Adipose tissue (tissue), 3 donors: Measurements from ENCODE around the gene SNRK. TPM values are rescaled to one million over a fixed set of nuclear protein-coding genes. Genes with fewer than 3 reads are reported as not detected.

Experiments used
- H3K27ac ChIP-seq: one replicate; pipeline ENCODE4 v1.5.1; 2013; ENCODE audit warnings: low read depth, low read length
- WGBS, 3 donors: extraction: QIAGEN DNeasy Blood & Tissue Kit; methylation state at CpG; one replicate each; pipeline ENCODE4 v1.1.7; 2013; 5-methylcytosine and 5-hydroxymethylcytosine counted together
- polyA plus RNA-seq, 3 donors: library from polyadenylated mRNA; stranded (reverse); fragments of 200-250 nt; gene quantifications; one replicate each; pipeline ENCODE4 v1.2.3, GENCODE V29; 2013
- donor health status: healthy with polysubstance abuse.
- donor health status: Bipolar disorder and iron deficiency.
- donor health status: healthy.

SNRK gene
- polyA plus RNA-seq, 3 donors, result 9.3 to 19.4 (median 16.2) TPM

DNA sequence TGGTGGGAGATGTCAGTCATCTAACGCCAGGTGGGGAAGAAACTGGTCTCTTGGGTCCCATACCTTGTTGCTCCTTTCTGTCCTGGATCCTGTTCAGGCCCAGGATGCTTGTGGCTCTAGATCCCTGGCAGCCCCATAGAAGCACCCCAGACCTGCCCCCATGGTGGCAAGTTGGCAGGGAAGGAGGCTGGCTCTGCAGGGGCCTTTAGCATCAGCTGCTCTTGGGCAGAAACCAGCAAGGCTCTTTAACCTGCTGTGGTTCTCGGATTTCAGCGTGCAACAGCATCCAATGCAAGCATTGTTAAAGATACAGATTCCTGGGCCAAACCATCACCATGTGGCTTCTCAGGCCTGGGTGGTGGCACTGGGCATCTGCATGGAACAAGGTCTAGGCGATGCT is 75.8 kb downstream of the SNRK start:
- H3K27ac ChIP-seq, result no peak overlapping the region
- 92 to 97% (median 95%) methylated on average over 4 of the region's 4 CpGs for WGBS, 3 donors

DNA sequence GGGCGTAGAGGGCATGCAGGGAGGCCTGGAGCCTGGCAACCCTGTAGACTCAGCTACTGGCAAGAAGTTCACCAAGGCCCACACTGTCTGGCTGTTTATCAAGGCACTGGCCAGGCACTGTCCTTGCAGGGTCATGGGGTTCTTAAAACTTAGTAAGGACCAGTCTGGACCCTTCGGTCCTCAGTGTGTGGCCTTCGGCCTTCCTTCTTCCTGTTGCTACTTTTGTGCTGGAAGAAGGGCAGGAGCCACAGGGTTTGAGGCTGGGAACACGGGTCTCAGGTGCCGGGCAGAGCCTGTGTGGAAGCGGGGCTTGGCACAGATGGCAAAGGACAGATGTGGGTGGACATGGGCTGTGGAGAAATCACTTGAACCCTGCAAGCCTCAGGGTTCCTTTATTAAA is 76.6 kb downstream of the SNRK start:
- WGBS, 3 donors, result 94 to 97% (median 95%) methylated on average over 6 of the region's 6 CpGs

DNA sequence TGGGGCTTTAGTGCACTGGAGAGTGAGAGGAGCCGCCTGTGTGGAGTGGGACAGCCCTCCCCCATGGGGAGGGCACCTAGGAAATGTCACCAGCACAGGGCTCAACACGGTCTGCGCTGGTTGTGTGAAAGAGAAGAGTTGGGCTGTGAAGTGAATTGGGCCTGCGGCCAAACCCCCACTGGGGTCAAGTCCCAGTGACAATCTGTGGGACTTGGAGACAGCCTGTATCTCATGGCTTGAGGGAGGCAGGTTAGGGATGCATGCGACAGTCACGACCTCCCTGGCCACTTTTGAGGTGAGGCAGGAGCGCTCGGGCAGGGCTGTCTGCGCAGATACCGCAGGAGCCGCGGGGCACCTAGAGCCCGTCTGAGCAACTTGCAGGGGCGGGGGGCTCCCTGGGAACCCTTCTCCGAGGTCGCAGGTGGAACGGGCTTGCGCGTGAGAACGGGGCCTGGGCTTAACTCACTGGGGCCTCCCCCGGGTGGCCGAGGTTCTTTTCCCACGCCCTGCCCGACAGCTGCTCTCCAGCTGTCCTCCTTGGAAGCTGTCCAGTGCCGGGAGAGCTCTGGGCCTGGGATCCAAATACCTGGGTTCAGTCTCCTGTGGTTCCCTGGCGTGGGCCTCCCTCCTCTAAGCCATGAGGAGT is 77.4 kb downstream of the SNRK start:
- 77 to 81% (median 80%) methylated on average over 25 to 26 of the region's 26 CpGs for WGBS, 3 donors
- H3K27ac ChIP-seq, result no peak overlapping the region

More for the DNA sequence above, 76.6 kb downstream of the SNRK start:
- H3K27ac ChIP-seq, result no peak overlapping the region

DNA sequence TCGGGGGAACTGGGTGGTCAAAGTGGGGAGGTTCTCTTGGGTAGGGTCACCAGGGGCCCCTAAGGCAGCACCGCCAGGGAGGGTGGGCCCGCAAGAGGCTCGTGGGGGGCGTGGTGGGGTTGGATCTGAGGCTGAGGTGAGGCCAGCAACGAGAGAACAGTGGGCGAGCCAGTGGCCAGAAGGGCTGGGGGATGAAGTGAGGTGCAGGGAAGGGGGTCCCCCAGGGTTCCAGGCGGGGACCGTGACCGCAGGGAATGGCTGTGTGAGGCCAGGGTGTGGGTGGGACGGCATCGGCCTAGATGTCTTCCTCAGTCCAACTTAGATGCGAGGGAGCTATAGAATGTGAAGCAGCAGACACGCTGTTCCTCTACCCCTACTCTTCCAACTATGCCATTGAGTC is 78.2 kb downstream of the SNRK start:
- 98 to 99% (median 99%) methylated on average over 14 of the region's 14 CpGs for WGBS, 3 donors

DNA sequence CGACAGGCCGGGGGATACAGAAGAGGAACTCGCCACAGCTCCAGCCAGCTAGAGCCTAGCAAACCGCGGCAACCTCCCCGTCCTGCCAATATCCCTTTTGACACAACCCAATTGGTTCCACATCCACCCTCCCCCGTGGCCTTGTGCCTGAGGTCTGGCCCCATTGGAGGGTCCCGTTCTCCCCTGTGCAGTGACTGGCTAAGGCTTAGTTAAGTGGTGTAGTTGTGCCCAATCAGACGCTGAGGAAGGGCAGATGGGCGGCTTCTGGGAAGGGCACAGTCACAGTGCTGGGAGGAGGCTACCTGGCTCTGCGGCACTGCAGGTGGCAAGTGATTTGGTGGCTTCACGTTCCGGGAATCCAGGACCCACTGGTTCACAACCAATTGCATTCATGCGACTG is 78.6 kb downstream of the SNRK start:
- 96% methylated on average over 14 of the region's 14 CpGs for WGBS, 3 donors
- H3K27ac ChIP-seq, result no peak overlapping the region

More for the DNA sequence above, 78.2 kb downstream of the SNRK start:
- H3K27ac ChIP-seq, result no peak overlapping the region

DNA sequence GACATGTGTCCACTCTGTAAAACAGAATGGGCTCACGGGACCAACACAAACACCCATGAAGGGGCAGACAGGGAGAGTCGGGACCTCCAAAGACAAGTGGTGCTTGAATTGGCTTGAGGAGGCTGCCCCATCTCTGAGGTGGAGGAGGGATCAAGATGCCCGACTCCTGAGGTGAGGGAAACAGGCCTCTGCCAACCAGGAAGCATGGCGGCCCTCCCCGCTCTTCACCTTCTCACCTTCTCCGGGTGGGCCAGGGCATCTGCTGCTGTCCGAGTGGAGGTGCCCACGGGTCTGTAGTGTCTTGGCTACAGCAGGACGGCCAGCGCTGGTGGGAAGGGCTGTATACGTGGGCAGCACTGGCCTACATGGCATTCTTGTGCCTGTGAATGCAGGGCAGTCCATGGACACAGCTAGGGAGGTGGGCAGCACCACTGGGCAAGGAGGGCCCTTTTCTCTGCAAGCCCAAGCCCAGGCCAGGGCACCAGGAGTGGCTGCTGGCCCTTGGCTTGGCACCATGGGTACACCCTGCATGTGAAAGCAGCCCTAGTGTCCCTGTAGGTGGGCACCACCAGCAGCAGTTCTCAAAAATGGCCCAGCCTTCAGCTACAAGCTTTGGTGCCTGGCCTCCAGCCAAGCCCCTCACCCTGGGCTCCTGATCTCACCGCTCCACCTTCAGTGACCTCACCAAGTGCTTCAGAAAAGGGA is 79.4 kb downstream of the SNRK start:
- H3K27ac ChIP-seq, result no peak overlapping the region
- 96 to 97% (median 96%) methylated on average over 12 of the region's 12 CpGs for WGBS, 3 donors

DNA sequence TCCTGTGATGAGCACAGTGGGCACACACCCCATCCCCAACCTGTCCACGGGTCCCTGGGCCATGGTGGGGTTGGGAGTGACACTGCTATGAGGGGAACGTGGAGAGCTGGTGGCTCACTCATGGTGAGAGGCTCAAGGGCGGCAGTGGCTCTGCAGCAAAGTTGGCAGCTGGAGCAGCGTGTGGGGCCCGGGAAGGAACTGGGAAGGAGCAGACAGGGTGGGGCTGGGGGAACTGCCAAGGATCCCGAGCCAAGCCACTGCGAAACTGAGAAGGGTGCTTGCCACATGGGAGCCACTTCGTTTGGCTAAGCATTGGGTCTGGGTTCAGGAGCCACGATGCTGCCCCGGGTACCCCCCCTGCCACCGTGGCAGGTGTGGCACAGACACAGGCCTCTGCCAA is 80.1 kb downstream of the SNRK start:
- no peak overlapping the region for H3K27ac ChIP-seq
- 54 to 74% (median 71%) methylated on average over 11 of the region's 11 CpGs for WGBS, 3 donors

DNA sequence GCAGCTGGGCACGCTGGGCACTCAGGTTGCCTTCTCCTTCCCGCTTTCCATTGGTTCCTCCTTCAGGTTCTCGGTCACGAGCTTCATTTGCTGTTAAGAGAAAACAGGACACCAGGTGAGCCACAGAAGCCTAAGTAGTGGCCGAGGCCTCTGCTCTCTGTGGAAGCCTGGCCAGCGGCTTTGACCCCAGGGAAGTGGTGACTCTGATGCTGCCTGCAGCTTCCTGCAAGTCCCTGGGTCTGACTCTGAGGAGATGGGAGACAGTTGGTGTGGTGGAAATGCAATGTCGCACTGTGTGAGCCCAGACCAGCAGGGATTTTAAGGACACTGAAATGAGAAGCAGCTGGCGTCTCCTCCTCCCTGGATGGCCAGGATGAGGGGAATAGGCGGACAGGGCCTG is 80.5 kb downstream of the SNRK start:
- 77 to 92% (median 88%) methylated on average over 8 to 9 of the region's 9 CpGs for WGBS, 3 donors
- H3K27ac ChIP-seq, result no peak overlapping the region

DNA sequence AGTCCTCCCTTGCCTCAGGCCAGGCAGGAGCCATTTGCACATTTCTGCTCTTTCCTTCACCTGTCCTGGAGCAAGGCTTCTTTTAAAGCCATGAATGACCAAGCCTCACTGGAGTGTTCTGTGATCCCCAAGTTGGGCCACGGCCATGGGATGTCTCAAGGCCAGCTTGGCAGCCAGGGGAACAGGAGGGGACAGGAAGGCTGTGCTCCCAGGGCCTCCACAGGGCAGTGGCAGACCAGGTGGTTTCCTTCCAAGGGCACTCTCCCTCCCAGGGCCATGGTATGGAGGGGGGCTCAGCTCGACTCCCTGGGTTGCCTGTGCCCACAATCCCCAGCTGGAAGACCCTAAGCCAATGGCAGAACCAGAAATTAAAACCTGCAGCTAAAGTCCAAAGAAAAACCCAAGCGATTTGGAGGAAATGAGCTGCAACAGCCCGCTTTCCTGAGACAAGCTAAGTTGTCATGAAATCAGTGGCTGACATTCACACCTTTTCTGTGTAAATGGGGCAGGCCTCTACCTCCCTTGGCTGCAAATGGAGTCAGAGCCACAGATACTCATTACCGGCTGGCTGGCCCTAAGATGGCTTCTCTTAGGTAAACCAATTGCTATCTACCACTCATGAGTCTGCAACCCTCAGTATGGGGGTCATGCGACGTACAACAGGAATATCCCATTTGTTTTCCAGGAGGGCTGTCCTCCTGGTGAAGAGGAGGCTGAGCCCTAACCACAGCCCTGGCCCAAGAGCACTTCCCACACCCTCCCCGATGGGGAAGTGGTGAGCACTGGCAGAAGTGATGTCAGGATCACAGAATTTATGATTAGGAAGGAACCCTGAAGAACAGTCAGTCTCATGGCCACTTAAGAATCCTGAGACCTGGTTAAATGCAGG is 83.3 kb downstream of the SNRK start:
- WGBS, 3 donors, result 69 to 88% (median 75%) methylated on average over 8 of the region's 8 CpGs
- no peak overlapping the region for H3K27ac ChIP-seq

DNA sequence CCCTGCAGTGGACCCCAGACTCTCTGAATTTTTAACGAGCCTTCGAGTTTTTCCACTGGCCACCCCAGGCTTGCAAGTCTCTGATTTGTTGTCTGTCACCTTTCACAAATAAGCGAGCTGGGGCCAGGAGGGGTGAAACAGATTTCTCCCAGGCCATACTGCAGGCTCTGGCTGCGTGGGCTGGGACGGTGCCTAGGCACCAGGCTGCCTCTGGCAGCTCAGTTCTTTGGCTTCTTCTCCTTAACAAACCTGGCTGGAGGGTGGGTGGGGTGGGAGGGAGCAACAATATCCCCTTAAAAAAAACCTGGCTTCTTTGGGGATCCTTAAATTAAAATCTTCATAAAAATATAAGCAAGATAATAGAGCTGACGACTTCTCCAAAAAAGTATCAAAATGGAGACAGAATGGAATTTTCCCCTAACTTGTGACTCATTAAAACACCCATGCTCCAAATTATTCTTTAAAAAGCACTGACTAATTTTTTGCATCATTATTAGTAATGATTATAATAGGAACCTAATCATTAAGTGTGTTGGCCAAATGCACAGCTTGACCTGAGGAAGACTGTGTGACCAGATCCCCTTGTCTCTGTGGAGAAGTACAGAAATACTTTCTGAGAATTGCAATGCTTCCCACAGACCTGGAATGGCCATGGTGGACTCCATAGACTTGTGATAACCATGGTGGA is 84.1 kb downstream of the SNRK start:
- no peak overlapping the region for H3K27ac ChIP-seq
- WGBS, 3 donors, result 56 to 76% (median 66%) methylated on average over 6 of the region's 6 CpGs

DNA sequence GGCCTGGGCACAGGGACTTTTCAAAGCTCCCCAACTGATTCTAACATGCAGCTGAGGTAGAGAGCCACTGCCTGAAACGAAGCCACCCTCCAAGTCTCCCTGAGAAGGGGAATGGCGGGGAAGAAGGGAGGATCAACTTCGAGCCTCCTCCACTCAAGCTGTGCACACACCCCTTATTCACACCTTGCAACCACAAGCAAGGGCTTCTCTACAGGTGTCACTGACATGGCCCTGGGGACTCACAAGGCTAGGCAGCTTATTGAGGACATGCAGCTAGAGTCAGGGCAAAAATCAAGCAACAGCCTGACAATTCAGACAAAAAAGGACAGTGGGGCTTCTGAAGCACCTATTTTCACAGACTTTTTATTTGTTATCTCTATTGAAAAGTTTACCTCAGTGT is 85.2 kb downstream of the SNRK start:
- WGBS, 3 donors, result 85 to 91% (median 88%) methylated on average over 3 of the region's 3 CpGs
- H3K27ac ChIP-seq, result no peak overlapping the region

DNA sequence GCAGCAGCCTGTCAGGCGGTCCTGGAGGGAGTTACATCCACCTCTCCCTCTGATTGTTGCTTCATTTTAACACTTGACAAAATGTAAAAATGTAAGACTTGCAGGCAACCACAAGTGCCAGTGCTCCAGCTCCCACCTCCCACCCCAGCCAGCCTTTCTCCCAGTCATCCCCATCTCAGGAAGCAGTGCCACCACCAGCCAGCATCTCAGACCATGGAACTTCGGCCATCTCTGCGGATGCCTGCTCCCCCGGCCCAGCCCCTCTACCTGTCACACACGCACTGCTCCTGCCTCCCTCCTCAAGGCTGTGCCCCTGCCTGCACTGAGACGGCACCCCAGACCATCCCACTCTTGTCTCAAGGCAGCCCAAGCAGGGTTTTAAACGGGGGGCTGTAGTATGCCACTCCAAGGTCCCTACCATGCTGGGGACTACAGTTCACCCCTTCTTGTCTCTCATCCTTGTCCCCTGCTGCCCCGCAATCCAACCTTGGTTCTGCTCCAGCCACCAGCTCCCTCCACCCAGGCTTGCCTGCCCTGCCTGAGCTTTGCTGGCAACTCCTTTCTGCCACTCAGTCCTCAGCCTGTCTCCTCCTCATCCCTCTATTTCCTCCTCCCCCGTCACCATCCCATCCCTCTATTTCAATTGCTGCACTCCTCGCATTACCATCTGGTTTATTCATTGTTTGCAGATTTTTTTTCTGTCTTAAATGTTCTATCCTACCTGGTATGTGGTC is 85.8 kb downstream of the SNRK start:
- no peak overlapping the region for H3K27ac ChIP-seq
- WGBS, 3 donors, result 93 to 97% (median 96%) methylated on average over 10 of the region's 10 CpGs

DNA sequence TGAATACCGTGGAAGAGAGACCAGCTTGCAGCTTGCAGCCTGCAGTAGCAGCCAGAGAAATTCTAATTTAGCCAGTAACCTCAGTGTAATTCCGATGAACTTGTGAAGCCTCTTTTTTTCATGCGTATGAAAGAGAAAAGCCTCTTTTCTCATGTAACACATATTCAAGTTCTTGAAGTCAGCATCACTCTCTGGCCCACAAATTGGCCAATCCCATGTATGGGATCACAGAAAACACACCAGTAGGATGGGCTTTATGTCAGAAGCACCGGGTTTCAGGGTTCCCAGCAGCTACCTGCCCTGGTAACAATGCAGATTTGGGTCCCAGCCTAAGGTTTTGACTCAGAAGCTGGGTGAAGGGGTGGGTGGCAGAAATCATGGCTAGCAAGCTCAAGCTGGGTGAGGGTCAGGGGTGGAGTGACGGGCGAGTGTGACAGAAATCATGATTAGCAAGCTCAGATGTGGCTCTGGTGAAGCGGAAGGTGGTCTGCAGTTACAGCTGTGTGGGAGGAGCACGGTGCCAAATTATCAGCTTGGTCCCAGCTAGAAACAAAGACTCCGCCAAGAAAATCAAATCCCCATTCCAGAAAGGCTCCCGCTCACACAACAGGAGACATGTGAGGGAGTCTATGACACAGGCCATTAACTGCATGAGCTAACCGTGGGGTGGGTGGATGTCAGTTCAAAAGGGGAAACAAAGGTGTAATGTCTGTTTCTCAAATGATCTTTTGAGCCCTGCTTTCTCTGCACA is 86.6 kb downstream of the SNRK start:
- WGBS, 3 donors, result 88 to 94% (median 92%) methylated on average over 11 of the region's 11 CpGs
- H3K27ac ChIP-seq, result no peak overlapping the region

DNA sequence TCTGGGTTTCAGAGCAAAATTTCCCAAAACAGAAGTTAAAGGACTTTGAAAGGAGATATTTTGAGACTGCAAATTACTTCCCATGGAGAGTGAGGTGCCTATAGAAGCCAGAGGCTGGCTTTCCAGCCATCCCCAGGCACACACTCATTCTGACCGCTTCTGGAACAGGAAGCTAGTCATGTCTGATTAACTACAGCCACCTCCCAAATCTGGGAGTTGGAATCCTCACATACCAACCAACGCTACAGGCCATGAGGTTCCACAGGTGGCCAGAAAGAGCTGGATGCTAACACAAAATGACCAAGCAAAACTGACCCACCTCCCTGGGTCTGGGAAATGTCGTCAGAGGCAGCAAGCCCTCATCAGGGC is 87.2 kb downstream of the SNRK start:
- 86 to 95% (median 88%) methylated on average over 3 of the region's 3 CpGs for WGBS, 3 donors
- H3K27ac ChIP-seq, result no peak overlapping the region

DNA sequence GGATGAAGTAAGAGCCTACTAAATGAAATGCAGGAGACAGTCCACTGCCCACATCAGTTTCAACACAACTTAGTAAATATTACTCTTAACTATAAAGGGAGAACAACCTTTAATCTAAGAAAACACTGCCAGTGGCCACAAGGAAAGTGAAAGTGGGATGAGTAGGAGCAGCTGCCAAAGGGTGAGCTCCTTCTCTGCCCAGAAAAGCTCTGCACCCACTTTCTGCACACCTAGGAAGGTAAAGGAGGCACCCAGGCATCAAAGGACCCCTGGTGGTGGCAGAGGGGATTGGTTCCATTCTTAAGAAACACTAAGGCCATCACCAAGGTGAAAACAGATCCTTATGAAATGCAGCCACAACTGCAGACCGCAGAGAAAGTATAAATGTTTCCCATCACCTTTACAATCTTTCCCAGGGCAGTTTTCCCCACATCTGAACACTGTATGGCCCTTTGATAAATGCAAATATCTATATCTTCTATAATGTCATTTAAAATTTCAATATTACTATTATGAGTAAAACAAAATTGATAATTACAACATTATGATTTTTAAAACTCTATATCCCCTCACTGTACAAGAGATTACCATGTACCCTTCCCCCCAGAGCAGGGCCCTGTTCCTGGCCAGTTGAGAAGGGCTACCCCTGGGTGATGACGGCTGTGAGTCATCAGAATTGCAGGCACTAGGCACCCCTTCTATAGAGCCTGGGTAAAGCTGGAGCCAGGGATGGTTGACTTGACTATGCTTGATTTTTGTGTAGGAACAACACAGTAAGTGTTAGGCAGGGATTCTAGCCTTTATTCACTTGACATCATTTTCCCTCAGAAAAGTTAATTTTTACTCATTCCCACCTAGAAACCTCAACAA is 92.0 kb downstream of the SNRK start:
- H3K27ac ChIP-seq, result no peak overlapping the region
- WGBS, 3 donors, result 80 to 98% (median 90%) methylated on average over 2 of the region's 2 CpGs

DNA sequence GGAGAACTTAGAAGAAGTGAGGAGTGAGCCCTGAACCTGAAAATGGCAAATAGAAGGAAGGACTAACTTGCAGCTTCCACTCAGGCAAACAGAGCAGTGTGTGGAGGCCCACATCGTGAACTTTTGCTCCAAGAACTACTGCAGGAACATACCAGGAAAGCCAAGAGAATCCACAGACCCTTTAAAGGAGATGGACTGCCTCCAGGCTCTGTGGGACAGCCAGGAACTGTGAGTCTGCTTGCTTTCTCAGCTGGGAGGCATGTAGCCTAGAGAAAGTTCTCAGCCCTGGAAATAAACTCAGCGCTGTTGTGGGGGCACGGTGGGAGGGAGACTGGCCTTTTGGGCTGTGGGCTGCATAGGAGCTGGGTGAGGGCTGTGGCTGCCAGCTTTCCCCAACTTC is 93.0 kb downstream of the SNRK start:
- WGBS, 3 donors, result 49 to 81% (median 76%) methylated on average over 3 of the region's 3 CpGs
- H3K27ac ChIP-seq, result no peak overlapping the region

DNA sequence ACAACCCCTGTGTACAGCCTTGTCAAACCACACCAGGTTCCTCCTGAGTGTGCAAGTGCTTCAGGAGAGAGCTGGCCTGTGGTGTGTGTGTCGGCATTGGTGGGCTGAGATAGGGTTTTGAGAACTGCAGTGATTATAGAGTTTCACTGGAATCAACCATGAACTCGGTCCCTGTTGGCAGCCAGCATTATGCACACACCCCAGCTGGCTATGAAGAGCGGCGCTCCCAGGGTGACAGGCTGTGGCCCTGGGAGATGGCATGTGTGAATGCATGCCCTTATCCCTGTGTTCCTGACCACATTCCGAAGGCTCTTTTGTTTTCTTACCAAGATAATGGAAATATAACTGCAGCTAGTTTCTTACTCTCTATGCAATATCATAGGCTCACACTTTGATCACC is 101.8 kb downstream of the SNRK start:
- no peak overlapping the region for H3K27ac ChIP-seq
- 46 to 88% (median 81%) methylated on average over 5 of the region's 5 CpGs for WGBS, 3 donors
